IPS DF 6.9 (cell line): ENCODE data around the gene SUSD3.

Experiments
- DNase-seq: peaks from one replicate; pipeline ENCODE4 v3.0.0-alpha.2; 2013; ENCODE audit warnings: low read depth, low spot score
- H3K27ac ChIP-seq: one replicate; pipeline ENCODE4 v1.5.1; 2013; ENCODE audit warnings: low read length, control low read depth
- H3K27me3 ChIP-seq: 2 replicates; pipeline ENCODE4 v1.6.1; 2013; ENCODE audit warnings: mild to moderate bottlenecking, low read length; ENCODE audit not compliant: control insufficient read depth, insufficient read depth
- H3K36me3 ChIP-seq: 2 replicates; pipeline ENCODE4 v1.6.1; 2013; ENCODE audit warnings: low read length; ENCODE audit not compliant: control insufficient read depth, insufficient read depth
- H3K4me1 ChIP-seq: 2 replicates; pipeline ENCODE4 v1.6.1; 2013; ENCODE audit warnings: low read length; ENCODE audit not compliant: control insufficient read depth, insufficient read depth
- H3K4me3 ChIP-seq: 2 replicates; pipeline ENCODE4 v1.5.1; 2013; ENCODE audit warnings: mild to moderate bottlenecking, low read length
- H3K9me3 ChIP-seq: 2 replicates; pipeline ENCODE4 v1.6.1; 2013; ENCODE audit warnings: low read length, inconsistent platforms; ENCODE audit not compliant: control insufficient read depth, insufficient read depth
- WGBS: extraction: QIAGEN DNeasy Blood & Tissue Kit; methylation state at CpG from one replicate; pipeline ENCODE4 v1.1.7; 2013; ENCODE audit warnings: mixed read lengths, missing lambda C conversion rate; ENCODE audit not compliant: insufficient read length, insufficient coverage; 5-methylcytosine and 5-hydroxymethylcytosine counted together

The SUSD3 gene

DNA sequence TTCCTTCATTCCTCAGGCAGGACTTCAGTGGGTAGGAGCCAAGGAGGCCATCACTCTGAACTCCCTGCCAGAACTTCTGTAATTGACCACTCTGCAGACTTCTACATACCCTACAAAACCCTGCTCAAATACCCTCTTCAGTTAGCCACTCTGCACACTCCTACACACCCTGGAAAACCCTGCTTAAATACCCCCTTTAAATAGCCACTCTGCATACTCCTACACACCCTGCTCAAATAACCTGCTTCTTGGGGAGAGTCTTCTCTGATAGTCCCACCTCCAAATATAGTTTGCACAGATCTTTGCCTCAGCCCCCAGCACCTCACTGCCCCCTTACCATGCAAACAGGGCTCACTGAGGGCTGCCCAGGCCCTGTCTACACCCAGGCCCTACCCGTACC is 18.9 kb downstream of the SUSD3 start:
- Histone ChIP-seq H3K27me3 (no peaks in the 10 kb centered on the region), H3K4me1 (no peaks in the 10 kb centered on the region), H3K27ac (no peak overlapping the region), H3K9me3 (no peaks in the 10 kb centered on the region), H3K4me3 (no peak overlapping the region), H3K36me3 (peaks cover 3% of the 10 kb centered on the region; the same call in 1 of the 2 replicates)
- DNase-seq = no peak
- WGBS = no CpG with 5 or more reads among the region's 1 CpG

DNA sequence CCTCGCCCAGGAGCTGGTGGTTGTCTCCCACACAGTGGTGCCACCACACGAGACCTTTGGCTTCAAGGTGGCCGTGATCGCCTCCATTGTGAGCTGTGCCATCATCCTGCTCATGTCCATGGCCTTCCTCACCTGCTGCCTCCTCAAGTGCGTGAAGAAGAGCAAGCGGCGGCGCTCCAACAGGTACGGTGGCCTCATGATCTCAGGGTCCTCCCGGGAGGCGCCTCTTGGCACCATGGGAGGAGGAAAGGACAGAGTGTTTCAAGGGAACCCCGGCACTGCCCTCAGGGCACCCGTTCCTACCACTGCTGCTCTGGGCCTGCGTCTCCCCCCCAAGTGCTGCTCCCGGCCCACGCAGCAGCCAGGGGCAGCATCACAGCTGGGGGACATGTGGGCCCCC is 19.3 kb downstream of the SUSD3 start:
- no peak overlapping the region for H3K4me3 ChIP-seq
- H3K9me3 ChIP-seq = no peaks in the 10 kb centered on the region
- H3K27ac ChIP-seq = no peak overlapping the region
- WGBS = no CpG with 5 or more reads among the region's 16 CpGs
- DNase-seq = no peak
- H3K27me3 ChIP-seq = no peaks in the 10 kb centered on the region
- peaks cover 3% of the 10 kb centered on the region; the same call in 1 of the 2 replicates for H3K36me3 ChIP-seq
- no peaks in the 10 kb centered on the region for H3K4me1 ChIP-seq

DNA sequence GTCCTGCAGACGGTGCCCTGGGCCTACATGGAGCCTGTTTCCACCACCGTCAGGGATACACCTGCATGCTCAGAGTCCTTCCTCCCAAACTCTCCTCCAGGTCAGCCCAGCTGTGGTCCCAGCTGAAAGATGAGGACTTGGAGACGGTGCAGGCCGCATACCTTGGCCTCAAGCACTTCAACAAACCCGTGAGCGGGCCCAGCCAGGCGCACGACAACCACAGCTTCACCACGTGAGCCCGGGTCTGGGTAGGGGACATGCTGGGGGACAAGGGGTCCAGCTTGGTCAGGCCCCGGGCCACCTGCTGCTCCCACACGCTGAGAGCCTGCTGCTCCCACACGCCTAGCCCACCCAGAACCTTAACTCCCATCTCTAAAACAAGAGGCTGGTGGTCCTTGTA is 20.9 kb downstream of the SUSD3 start:
- Histone ChIP-seq H3K27ac (no peak overlapping the region), H3K4me3 (no peak overlapping the region), H3K36me3 (peaks cover 3% of the 10 kb centered on the region; the same call in 1 of the 2 replicates), H3K4me1 (no peaks in the 10 kb centered on the region), H3K9me3 (no peaks in the 10 kb centered on the region), H3K27me3 (no peaks in the 10 kb centered on the region)
- no peak for DNase-seq
- no CpG with 5 or more reads among the region's 13 CpGs for WGBS

DNA sequence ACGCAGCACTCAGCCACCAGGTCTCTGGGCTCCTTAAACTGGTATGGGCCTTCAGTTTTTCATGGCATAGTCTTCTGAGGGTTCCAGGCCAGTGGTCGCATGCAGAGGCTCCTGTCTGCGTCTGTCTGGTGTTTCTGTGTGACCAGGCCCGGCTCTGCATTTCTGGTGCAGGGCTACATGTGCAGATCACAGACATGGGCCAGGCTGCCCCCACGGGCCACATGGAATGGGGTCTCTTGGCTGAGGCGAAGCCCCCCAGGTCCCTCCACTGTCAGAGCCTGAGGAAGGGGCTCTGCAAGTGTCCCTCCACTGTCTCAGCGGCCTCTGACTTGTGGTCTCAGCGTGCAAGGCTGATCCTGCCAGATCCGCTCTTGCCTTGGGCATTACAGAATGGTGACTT is 21.9 kb downstream of the SUSD3 start:
- H3K9me3 ChIP-seq = no peaks in the 10 kb centered on the region
- DNase-seq = no peak
- no peaks in the 10 kb centered on the region for H3K27me3 ChIP-seq
- no peaks in the 10 kb centered on the region for H3K4me1 ChIP-seq
- peaks cover 3% of the 10 kb centered on the region; the same call in 1 of the 2 replicates for H3K36me3 ChIP-seq
- H3K4me3 ChIP-seq = no peak overlapping the region
- H3K27ac ChIP-seq = no peak overlapping the region
- WGBS = no CpG with 5 or more reads among the region's 9 CpGs

DNA sequence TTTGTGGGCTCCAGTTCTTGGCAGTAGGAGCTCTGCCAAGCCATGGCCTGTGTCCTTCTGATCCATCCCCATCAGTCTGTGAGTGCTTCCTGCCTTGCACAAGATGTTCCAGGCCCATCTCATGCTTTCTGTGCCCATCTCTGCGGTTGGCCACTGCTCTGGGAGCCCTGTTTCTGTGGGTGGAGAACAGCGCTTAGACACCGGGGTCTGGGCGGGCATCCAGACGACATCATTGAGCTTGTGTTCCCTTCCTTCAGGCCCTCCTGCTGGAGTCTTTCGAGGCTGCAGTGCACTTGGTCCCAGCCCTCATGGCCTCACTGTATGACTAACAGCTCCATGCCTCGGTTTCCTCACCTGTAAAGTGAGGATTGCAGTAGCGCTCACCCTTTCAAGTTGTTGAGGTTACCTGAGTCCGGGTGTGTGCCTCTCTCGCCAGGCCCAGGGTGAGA is 22.6 kb downstream of the SUSD3 start:
- Histone ChIP-seq H3K4me3 (no peak overlapping the region), H3K27ac (no peak overlapping the region), H3K36me3 (no peaks in the 10 kb centered on the region), H3K27me3 (no peaks in the 10 kb centered on the region), H3K4me1 (no peaks in the 10 kb centered on the region), H3K9me3 (no peaks in the 10 kb centered on the region; the same call in 1 of the 2 replicates)
- WGBS = no CpG with 5 or more reads among the region's 10 CpGs
- no peak for DNase-seq

DNA sequence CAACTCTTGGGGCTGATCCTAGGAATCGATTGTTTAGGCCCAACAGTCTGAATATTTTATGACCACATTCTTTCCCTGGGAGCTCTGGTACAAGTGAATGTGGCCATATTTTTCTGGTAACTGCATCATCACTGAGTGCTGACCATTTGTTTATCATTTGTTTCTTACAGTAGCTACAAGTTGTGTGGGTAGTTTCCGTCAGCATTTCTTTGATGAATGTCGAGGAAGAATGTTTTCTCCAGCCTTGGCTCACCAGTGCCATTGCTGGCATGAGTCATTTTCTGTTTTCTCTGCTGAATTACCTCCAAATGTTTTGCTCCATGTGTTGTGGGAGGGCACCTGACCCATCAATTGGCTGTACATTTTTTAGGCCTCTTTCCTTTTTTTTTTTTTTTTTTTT is 23.4 kb downstream of the SUSD3 start:
- H3K27ac ChIP-seq = no peak overlapping the region
- no peaks in the 10 kb centered on the region; the same call in 1 of the 2 replicates for H3K9me3 ChIP-seq
- no peak overlapping the region for H3K4me3 ChIP-seq
- no peaks in the 10 kb centered on the region for H3K4me1 ChIP-seq
- no CpG with 5 or more reads among the region's 3 CpGs for WGBS
- no peak for DNase-seq
- no peaks in the 10 kb centered on the region for H3K36me3 ChIP-seq
- no peaks in the 10 kb centered on the region for H3K27me3 ChIP-seq

DNA sequence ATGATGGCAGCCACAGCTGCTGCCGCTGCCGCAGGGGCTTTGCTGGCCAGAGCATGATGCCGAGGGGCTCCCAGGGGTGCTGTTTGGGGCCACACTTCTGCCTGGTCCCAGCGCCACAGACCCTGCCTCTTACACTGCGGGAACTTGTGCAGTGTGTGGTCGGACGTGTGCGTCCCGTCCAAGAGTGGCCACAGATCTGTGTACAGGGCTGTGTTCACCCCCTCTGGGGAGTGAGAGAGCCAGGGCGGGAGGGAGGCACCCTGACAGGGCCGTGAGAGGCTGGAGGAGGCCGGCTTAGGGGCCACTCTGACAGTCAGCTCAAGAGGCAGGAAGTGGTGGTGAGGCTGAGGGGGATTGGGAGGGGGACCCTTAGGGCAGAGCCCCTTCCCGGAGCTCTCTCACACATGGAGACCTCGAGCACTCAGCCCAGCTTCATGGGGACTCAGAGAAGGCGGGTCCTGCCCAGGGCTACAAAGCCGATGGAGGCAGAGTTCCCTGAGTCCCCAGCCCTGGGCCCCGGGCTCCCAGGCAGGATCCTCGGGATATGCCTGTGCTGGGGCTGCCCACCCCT is 24.4 kb downstream of the SUSD3 start:
- H3K9me3 ChIP-seq = no peaks in the 10 kb centered on the region; the same call in 1 of the 2 replicates
- no CpG with 5 or more reads among the region's 18 CpGs for WGBS
- H3K27ac ChIP-seq = no peak overlapping the region

DNA sequence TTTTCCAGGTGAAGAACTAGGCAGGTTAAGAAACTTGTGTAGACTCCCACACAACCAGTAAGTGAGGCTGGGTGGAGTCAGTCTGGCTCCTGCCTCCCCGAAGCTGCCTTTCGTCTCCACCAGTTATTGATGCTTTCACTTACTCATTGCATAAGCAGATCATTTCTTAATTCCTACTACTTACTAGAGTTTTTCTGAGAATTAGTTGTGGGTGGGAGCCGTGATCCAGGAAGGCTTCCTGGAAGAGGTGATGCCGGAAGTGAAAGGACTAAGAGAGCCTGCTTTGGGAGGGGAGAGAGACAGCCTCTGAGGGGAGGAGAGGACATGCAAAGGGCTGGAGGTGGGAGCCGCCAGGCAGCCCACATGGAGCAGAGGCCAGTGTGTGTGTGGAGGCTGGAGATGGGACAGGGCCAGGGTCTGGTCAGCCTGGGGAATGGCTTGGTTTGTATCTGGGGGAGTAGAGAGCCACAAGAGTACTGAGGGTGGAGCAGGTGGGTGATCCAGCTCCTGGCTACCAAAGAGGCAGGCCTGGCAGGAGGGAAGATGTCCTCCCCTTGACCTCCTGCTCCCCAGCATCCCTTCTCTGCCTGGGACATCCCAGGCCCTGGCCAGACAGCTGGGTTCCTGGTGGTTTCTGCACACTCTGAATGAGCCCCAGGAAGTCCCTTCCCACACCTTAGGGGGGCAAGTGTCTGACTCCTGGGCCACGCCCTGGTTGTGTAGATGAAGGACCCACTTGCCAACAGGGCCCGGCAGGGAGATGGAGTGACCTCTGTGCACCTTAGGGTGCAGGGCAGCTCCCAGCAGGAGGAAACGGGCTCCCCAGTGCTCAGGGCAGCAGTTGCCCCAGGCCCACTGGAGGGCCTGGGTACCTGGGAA is 25.3 kb downstream of the SUSD3 start:
- Histone ChIP-seq H3K27me3 (no peaks in the 10 kb centered on the region), H3K36me3 (no peaks in the 10 kb centered on the region), H3K4me1 (no peaks in the 10 kb centered on the region), H3K4me3 (no peak overlapping the region), H3K9me3 (no peaks in the 10 kb centered on the region; the same call in 1 of the 2 replicates), H3K27ac (no peak overlapping the region)
- no peak for DNase-seq
- no CpG with 5 or more reads among the region's 8 CpGs for WGBS

More for the DNA sequence above, 24.4 kb downstream of the SUSD3 start:
- Histone ChIP-seq H3K4me3 (no peak overlapping the region), H3K4me1 (no peaks in the 10 kb centered on the region), H3K36me3 (no peaks in the 10 kb centered on the region), H3K27me3 (no peaks in the 10 kb centered on the region)
- no peak for DNase-seq

DNA sequence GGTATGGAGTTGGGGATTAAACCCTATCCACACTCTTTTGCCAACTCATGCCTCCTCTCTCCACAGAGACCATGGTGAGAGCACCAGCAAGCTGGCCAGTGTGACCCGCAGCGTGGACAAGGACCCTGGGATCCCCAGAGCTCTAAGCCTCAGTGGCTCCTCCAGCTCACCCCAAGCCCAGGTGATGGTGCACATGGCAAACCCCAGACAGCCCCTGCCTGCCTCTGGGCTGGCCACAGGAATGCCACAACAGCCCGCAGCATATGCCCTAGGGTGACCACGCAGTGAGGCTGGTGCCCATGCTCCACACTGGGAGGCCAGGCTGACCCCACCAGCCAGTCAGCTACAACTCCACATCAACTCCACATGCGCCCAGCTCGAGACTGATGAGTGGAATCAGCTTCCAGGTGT is 26.0 kb downstream of the SUSD3 start:
- H3K4me1 ChIP-seq = no peaks in the 10 kb centered on the region
- no peaks in the 10 kb centered on the region; the same call in 1 of the 2 replicates for H3K9me3 ChIP-seq
- no CpG with 5 or more reads among the region's 6 CpGs for WGBS

DNA sequence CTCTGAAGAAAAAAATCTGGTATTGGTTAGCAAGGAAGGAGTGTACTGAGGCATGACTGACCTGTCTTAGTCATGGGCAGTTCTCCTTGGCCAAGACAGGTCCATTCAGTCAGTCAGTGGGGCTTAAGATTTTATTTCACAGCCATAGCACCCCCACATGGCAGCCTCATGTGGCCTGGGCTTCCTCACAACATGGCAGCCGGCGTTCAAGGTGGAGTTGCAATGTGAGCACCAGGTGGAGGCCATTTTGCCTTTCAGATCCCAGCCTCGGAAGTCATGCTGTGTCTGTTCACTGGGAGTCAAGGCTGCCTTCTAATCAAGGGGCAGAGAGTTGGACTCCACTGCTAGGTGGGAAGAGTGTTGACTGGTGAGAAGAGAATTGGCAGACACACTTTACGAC is 27.2 kb downstream of the SUSD3 start:
- H3K27ac ChIP-seq = no peak overlapping the region
- no peak overlapping the region for H3K4me3 ChIP-seq
- WGBS = no CpG with 5 or more reads among the region's 4 CpGs
- H3K9me3 ChIP-seq = no peaks in the 10 kb centered on the region; the same call in 1 of the 2 replicates
- H3K36me3 ChIP-seq = no peaks in the 10 kb centered on the region
- H3K4me1 ChIP-seq = no peaks in the 10 kb centered on the region
- no peak for DNase-seq
- H3K27me3 ChIP-seq = no peaks in the 10 kb centered on the region

More for the DNA sequence above, 26.0 kb downstream of the SUSD3 start:
- no peak overlapping the region for H3K27ac ChIP-seq
- H3K27me3 ChIP-seq = no peaks in the 10 kb centered on the region
- H3K36me3 ChIP-seq = no peaks in the 10 kb centered on the region
- no peak overlapping the region for H3K4me3 ChIP-seq
- DNase-seq = no peak
